HL-60 (cell line): ENCODE data around the gene LRRC42.

ENCODE experiments used
- DNase-seq, 2 experiments: peaks; one replicate each; pipeline ENCODE4 v3.0.0-alpha.2; 2010 to 2020; ENCODE audit warnings: low read depth in 1 of 2, low spot score in 1 of 2
- H3K27ac ChIP-seq: fragments of 250-450 bp; sonication (Bioruptor Pico); replicated peaks from 2 replicates; pipeline ENCODE4 v1.5.1; 2020; ENCODE audit warnings: mild to moderate bottlenecking, moderate library complexity
- H3K27me3 ChIP-seq: fragments of 250-450 bp; sonication (Bioruptor Pico); 2 replicates; pipeline ENCODE4 v1.5.1; 2021; ENCODE audit warnings: mild to moderate bottlenecking, moderate library complexity; ENCODE audit not compliant: insufficient read depth, poor library complexity, severe bottlenecking
- H3K4me3 ChIP-seq: replicated peaks from 2 replicates; pipeline ENCODE4 v1.5.1; 2011; ENCODE audit warnings: mild to moderate bottlenecking, control low read depth, low read length; ENCODE audit not compliant: insufficient read depth
- CTCF ChIP-seq: IDR thresholded peaks from one replicate; pipeline ENCODE4 v1.5.1; 2011; ENCODE audit warnings: low read length, control low read depth, inconsistent platforms; ENCODE audit not compliant: insufficient read depth
- GABPA ChIP-seq: IDR thresholded peaks from 2 replicates; pipeline ENCODE4 v1.6.1; 2012; ENCODE audit warnings: low read depth
- POLR2AphosphoS5 ChIP-seq: IDR thresholded peaks from 2 replicates; pipeline ENCODE4 v1.6.1; 2012; ENCODE audit warnings: low read depth
- REST ChIP-seq: IDR thresholded peaks from 2 replicates; pipeline ENCODE4 v1.6.1; 2012; ENCODE audit warnings: low read depth; ENCODE audit not compliant: insufficient replicate concordance
- SPI1 ChIP-seq: IDR thresholded peaks from 2 replicates; pipeline ENCODE4 v1.6.1; 2012; ENCODE audit warnings: low read depth, mild to moderate bottlenecking, borderline replicate concordance

The LRRC42 gene

GRCh38 chr1:53899708-53900107 is 46.4 kb upstream of the LRRC42 start:
- no peak for DNase-seq
- H3K27me3 ChIP-seq: no peaks in the 10 kb centered on the region
- H3K4me3 ChIP-seq: no peak overlapping the region
- H3K27ac ChIP-seq: no peak overlapping the region
- TF ChIP-seq SPI1 (no peak), GABPA (no peak), CTCF (no peak), POLR2AphosphoS5 (no peak), REST (no peak)

- Histone ChIP-seq H3K27ac (no peak overlapping the region), H3K4me3 (no peak overlapping the region), H3K27me3 (no peaks in the 10 kb centered on the region)
- TF ChIP-seq GABPA: no peak
- no peak for TF ChIP-seq REST
- no peak for TF ChIP-seq POLR2AphosphoS5
- TF ChIP-seq SPI1: no peak
- no peak for TF ChIP-seq CTCF
- DNase-seq: no peak
Measured at GRCh38 chr1:53902235-53903138, 43.7 kb upstream of the LRRC42 start.

GRCh38 chr1:53905509-53905908 is 40.6 kb upstream of the LRRC42 start:
- no peak for DNase-seq
- no peaks in the 10 kb centered on the region for H3K27me3 ChIP-seq
- no peak for TF ChIP-seq GABPA

GRCh38 chr1:53906121-53906520 is 40.0 kb upstream of the LRRC42 start:
- H3K4me3 ChIP-seq: no peak overlapping the region
- TF ChIP-seq SPI1 (no peak), REST (no peak), GABPA (no peak), CTCF (no peak), POLR2AphosphoS5 (no peak)
- no peaks in the 10 kb centered on the region for H3K27me3 ChIP-seq
- H3K27ac ChIP-seq: no peak overlapping the region
- no peak for DNase-seq

More at GRCh38 chr1:53905509-53905908, 40.6 kb upstream of the LRRC42 start:
- no peak overlapping the region for H3K27ac ChIP-seq
- no peak overlapping the region for H3K4me3 ChIP-seq
